HFFc6 (cell line): ENCODE measurements around the gene PHLDB3. TPM values are rescaled to one million over a fixed set of nuclear protein-coding genes. Genes with fewer than 3 reads are reported as not detected.

ENCODE experiments used
- DNase-seq: peaks from one replicate; pipeline ENCODE4 v3.0.0-alpha.2; 2018
- H3K27ac Mint-ChIP-seq: 2 replicates; pipeline ENCODE4 v1.8.0; 2020; ENCODE audit warnings: mild to moderate bottlenecking, mixed read lengths
- H3K27me3 Mint-ChIP-seq: 2 replicates; pipeline ENCODE4 v1.8.0; 2021; ENCODE audit warnings: mild to moderate bottlenecking, moderate library complexity, mixed read lengths; ENCODE audit not compliant: insufficient read depth
- H3K36me3 Mint-ChIP-seq: 2 replicates; pipeline ENCODE4 v1.8.0; 2021; ENCODE audit warnings: low read depth, mixed read lengths
- H3K4me1 Mint-ChIP-seq: 2 replicates; pipeline ENCODE4 v1.8.0; 2020; ENCODE audit warnings: low read depth, mixed read lengths
- H3K4me3 Mint-ChIP-seq: 2 replicates; pipeline ENCODE4 v1.8.0; 2020; ENCODE audit warnings: mild to moderate bottlenecking, moderate library complexity, mixed read lengths
- H3K9me3 Mint-ChIP-seq: 2 replicates; pipeline ENCODE4 v1.8.0; 2020; ENCODE audit warnings: mild to moderate bottlenecking, mixed read lengths
- CTCF ChIP-seq: fragments of 200-600 bp; sonication (generic); IDR thresholded peaks from 2 replicates; pipeline ENCODE4 v1.5.0; 2021; ENCODE audit warnings: antibody characterized with exemption, mild to moderate bottlenecking
- total RNA-seq, 6 experiments: library from RNA; stranded (reverse); fragmentation: NEBNext Ultra II Directional; extraction: Animal tissue kit (Norgen Biotek cat#: 25700); gene quantifications; 2 replicates in 1 of 6; 3 replicates in 5 of 6; pipeline ENCODE4 v1.2.3, GENCODE V29; 2021

Gene PHLDB3
- total RNA-seq, 6 experiments from 2014 or later = 7.5 to 12.5 (median 11.7) TPM

- DNase-seq = peak; percentile 61
- H3K4me1 Mint-ChIP-seq = peaks cover 39% of the 10 kb centered on the region
- no peaks in the 10 kb centered on the region for H3K36me3 Mint-ChIP-seq
- peak overlapping the region; percentile 68 for H3K27ac Mint-ChIP-seq
- H3K9me3 Mint-ChIP-seq = no peaks in the 10 kb centered on the region
- H3K27me3 Mint-ChIP-seq = peaks cover 24% of the 10 kb centered on the region
- H3K4me3 Mint-ChIP-seq = peak overlapping the region; percentile 91
- TF ChIP-seq CTCF = no peak
Measured at GRCh38 chr19:43463381-43464133, 41.0 kb downstream of the PHLDB3 start.

GRCh38 chr19:43462785-43463380, 41.7 kb downstream of the PHLDB3 start:
- Mint-ChIP-seq H3K9me3 (no peaks in the 10 kb centered on the region), H3K4me1 (peaks cover 32% of the 10 kb centered on the region), H3K27ac (no peak overlapping the region), H3K36me3 (no peaks in the 10 kb centered on the region), H3K27me3 (peaks cover 24% of the 10 kb centered on the region), H3K4me3 (peak overlapping the region; percentile 91)
- no peak for DNase-seq
- no peak for TF ChIP-seq CTCF

- H3K27me3 Mint-ChIP-seq = peaks cover 24% of the 10 kb centered on the region
- H3K36me3 Mint-ChIP-seq = no peaks in the 10 kb centered on the region
- H3K27ac Mint-ChIP-seq = no peak overlapping the region
- no peak for DNase-seq
- H3K9me3 Mint-ChIP-seq = no peaks in the 10 kb centered on the region
- TF ChIP-seq CTCF = no peak
- peaks cover 27% of the 10 kb centered on the region for H3K4me1 Mint-ChIP-seq
- no peak overlapping the region for H3K4me3 Mint-ChIP-seq
Measured at GRCh38 chr19:43462383-43462782, 42.2 kb downstream of the PHLDB3 start.

DNA sequence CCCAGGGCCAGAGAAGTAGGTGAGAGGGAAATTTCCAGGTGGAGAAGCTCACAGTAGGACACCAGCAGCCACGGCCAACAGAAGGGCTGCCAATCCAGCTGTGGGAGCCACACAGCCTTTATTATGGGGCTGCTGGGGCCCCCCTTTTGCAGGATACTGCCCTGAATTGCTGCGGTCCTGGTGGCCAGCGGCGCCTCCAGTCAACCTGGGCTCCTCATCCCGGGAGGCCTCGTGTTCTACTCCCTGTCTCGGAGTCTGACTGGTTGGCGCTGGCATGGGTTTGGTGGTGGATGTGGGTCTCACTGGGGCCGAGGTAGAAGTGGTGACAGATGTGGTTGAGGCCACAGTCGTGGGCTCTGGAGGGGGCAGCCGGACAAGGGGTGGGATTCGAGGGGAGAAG, 43.2 kb downstream of the PHLDB3 start:
- Mint-ChIP-seq H3K27ac (no peak overlapping the region), H3K27me3 (peaks cover 26% of the 10 kb centered on the region), H3K4me3 (no peak overlapping the region), H3K9me3 (no peaks in the 10 kb centered on the region), H3K4me1 (peaks cover 21% of the 10 kb centered on the region), H3K36me3 (no peaks in the 10 kb centered on the region)
- DNase-seq = no peak
- no peak for TF ChIP-seq CTCF

- DNase-seq = no peak
- Mint-ChIP-seq H3K4me3 (no peak overlapping the region), H3K27ac (no peak overlapping the region), H3K4me1 (peaks cover 14% of the 10 kb centered on the region), H3K36me3 (no peaks in the 10 kb centered on the region), H3K9me3 (no peaks in the 10 kb centered on the region), H3K27me3 (peaks cover 27% of the 10 kb centered on the region)
- no peak for TF ChIP-seq CTCF
Measured at GRCh38 chr19:43460362-43461016, 44.1 kb downstream of the PHLDB3 start.
